H1 (cell line): Measurements from ENCODE around the gene HAVCR2. TPM values are rescaled to one million over a fixed set of nuclear protein-coding genes. Genes with fewer than 3 reads are reported as not detected.
"Not testable (repeated sequence)": the region's sequence is repeated elsewhere in the genome, so short reads cannot be mapped to it uniquely, and the experiment has no call there.

ENCODE experiments used
- CTCF ChIA-PET: fragments of 300-600 bp; sonication (Branson Sonifier 250); formaldehyde crosslinking; loops from one replicate; lab custom pipeline; 2021; ENCODE audit not compliant: partially characterized antibody; lab: Charles Lee
- POLR2A ChIA-PET: fragments of 300-600 bp; sonication (Branson Sonifier 250); formaldehyde crosslinking; loops from one replicate; lab custom pipeline; 2021; ENCODE audit warnings: inconsistent platforms; ENCODE audit not compliant: partially characterized antibody; lab: Charles Lee
- DNase-seq, 2 experiments: peaks; one replicate each; pipeline versions ENCODE4 v3.0.0 to v3.0.0-alpha.2; 2010 to 2022; ENCODE audit warnings: low spot score in 2 of 2, low read depth in 1 of 2, mixed read lengths in 1 of 2
- FAIRE-seq: peaks from 2 replicates; lab custom pipeline; 2011; peaks lifted over from hg19 to GRCh38; lab: Jason Lieb, UNC
- H2AFZ ChIP-seq: 2 replicates; pipeline ENCODE4 v1.8.1; 2012; ENCODE audit warnings: low read length, inconsistent platforms
- H2AK5ac ChIP-seq: 2 replicates; pipeline ENCODE4 v1.6.1; 2013; ENCODE audit warnings: low read depth, low read length
- H2BK120ac ChIP-seq: replicated peaks from 2 replicates; pipeline ENCODE3; 2013; ENCODE audit warnings: low read depth, low read length, inconsistent platforms
- H2BK12ac ChIP-seq: 2 replicates; pipeline ENCODE4 v1.6.1; 2013; ENCODE audit warnings: low read depth, low read length
- H2BK15ac ChIP-seq: 2 replicates; pipeline ENCODE4 v1.6.1; 2013; ENCODE audit warnings: low read length
- H2BK20ac ChIP-seq: 2 replicates; pipeline ENCODE4 v1.6.1; 2013; ENCODE audit warnings: low read length
- H2BK5ac ChIP-seq: 2 replicates; pipeline ENCODE4 v1.6.1; 2013; ENCODE audit warnings: low read depth, low read length
- H3K14ac ChIP-seq: 2 replicates; pipeline ENCODE4 v1.6.1; 2013; ENCODE audit warnings: inconsistent platforms; ENCODE audit not compliant: insufficient read length
- H3K18ac ChIP-seq: 2 replicates; pipeline ENCODE4 v1.6.1; 2013; ENCODE audit warnings: low read length; ENCODE audit errors: extremely low read depth
- H3K23ac ChIP-seq: 2 replicates; pipeline ENCODE4 v1.6.1; 2013; ENCODE audit warnings: inconsistent platforms; ENCODE audit not compliant: insufficient read length
- H3K23me2 ChIP-seq: 2 replicates; pipeline ENCODE4 v1.6.1; 2013; ENCODE audit warnings: low read depth, low read length
- H3K27ac ChIP-seq: 2 replicates; pipeline ENCODE4 v1.6.1; 2011; ENCODE audit warnings: low read depth, low read length, inconsistent platforms
- H3K27me3 ChIP-seq, 4 experiments: replicated peaks in 1 of 4; 1 replicate in 1 of 4; 2 replicates in 3 of 4; pipeline versions ENCODE4 v1.6.1 to v1.8.1; 2011 to 2013; ENCODE audit warnings: low read length in 3 of 4, mild to moderate bottlenecking in 3 of 4, inconsistent platforms in 2 of 4, mixed read lengths in 2 of 4, moderate library complexity in 1 of 4; ENCODE audit not compliant: control insufficient read depth in 3 of 4, insufficient read depth in 3 of 4; ENCODE audit errors: extremely low read depth in 1 of 4
- H3K36me3 ChIP-seq, 4 experiments: 2 replicates each; pipeline versions ENCODE4 v1.6.1 to v1.8.1; 2011 to 2013; ENCODE audit warnings: mild to moderate bottlenecking in 4 of 4, low read length in 3 of 4, moderate library complexity in 2 of 4, control low read depth in 1 of 4, inconsistent platforms in 1 of 4; ENCODE audit not compliant: insufficient read depth in 4 of 4, control insufficient read depth in 2 of 4
- H3K4ac ChIP-seq: replicated peaks from 2 replicates; pipeline ENCODE3; 2013; ENCODE audit warnings: low read length, low read depth, mixed read lengths, inconsistent platforms; ENCODE audit not compliant: insufficient read length
- H3K4me1 ChIP-seq, 4 experiments: replicated peaks in 1 of 4; 1 replicate in 1 of 4; 2 replicates in 3 of 4; pipeline versions ENCODE4 v1.6.1 to v1.8.1; 2011 to 2013; ENCODE audit warnings: low read length in 3 of 4, inconsistent platforms in 2 of 4, mixed read lengths in 1 of 4; ENCODE audit not compliant: insufficient read depth in 4 of 4, control insufficient read depth in 3 of 4
- H3K4me2 ChIP-seq, 2 experiments: 2 replicates each; pipeline versions ENCODE4 v1.6.1 to v1.8.1; 2011 to 2013; ENCODE audit warnings: low read depth in 2 of 2, low read length in 2 of 2, control low read depth in 1 of 2, inconsistent platforms in 1 of 2, mild to moderate bottlenecking in 1 of 2; ENCODE audit not compliant: insufficient read depth in 1 of 2
- H3K4me3 ChIP-seq, 4 experiments: fragments of 200-600, 300-600 bp in 1 of 4; sonication (generic), shearing (Covaris generic), sonication (Bioruptor Twin) in 1 of 4; 2 replicates each; pipeline versions ENCODE4 v1.5.1 to v1.8.1; 2011 to 2016; ENCODE audit warnings: low read length in 4 of 4, low read depth in 3 of 4, control low read depth in 2 of 4, inconsistent platforms in 2 of 4, mild to moderate bottlenecking in 2 of 4, mixed read lengths in 1 of 4, moderate library complexity in 1 of 4; ENCODE audit not compliant: insufficient read depth in 2 of 4; ENCODE audit errors: extremely low read depth in 1 of 4
- H3K56ac ChIP-seq: replicated peaks from 2 replicates; pipeline ENCODE3; 2013; ENCODE audit warnings: low read depth, mild to moderate bottlenecking, mixed read lengths, low read length, inconsistent platforms; ENCODE audit not compliant: insufficient read length
- H3K79me1 ChIP-seq: 2 replicates; pipeline ENCODE4 v1.6.1; 2013; ENCODE audit warnings: low read depth, low read length, control low read depth
- H3K79me2 ChIP-seq, 2 experiments: 2 replicates each; pipeline versions ENCODE4 v1.6.1 to v1.8.1; 2012 to 2013; ENCODE audit warnings: low read length in 2 of 2, mild to moderate bottlenecking in 2 of 2, inconsistent platforms in 1 of 2; ENCODE audit not compliant: insufficient read depth in 2 of 2, control insufficient read depth in 1 of 2
- H3K9ac ChIP-seq, 4 experiments: replicated peaks in 1 of 4; 1 replicate in 1 of 4; 2 replicates in 3 of 4; pipeline versions ENCODE4 v1.6.1 to v1.8.1; 2011 to 2013; ENCODE audit warnings: low read depth in 3 of 4, low read length in 3 of 4, control low read depth in 2 of 4, mild to moderate bottlenecking in 2 of 4, moderate library complexity in 2 of 4, inconsistent platforms in 1 of 4; ENCODE audit errors: extremely low read depth in 1 of 4
- H3K9me3 ChIP-seq, 2 experiments: 2 replicates each; pipeline versions ENCODE4 v1.6.1 to v1.8.1; 2012 to 2013; ENCODE audit warnings: mild to moderate bottlenecking in 2 of 2, moderate library complexity in 2 of 2, control low read depth in 1 of 2, inconsistent platforms in 1 of 2, low read depth in 1 of 2, low read length in 1 of 2, mixed read lengths in 1 of 2; ENCODE audit not compliant: insufficient read depth in 2 of 2
- H4K20me1 ChIP-seq, 2 experiments: replicated peaks in 1 of 2; 2 replicates each; pipeline versions ENCODE3 to v1.8.1; 2011 to 2013; ENCODE audit warnings: inconsistent platforms in 2 of 2, low read length in 2 of 2, mild to moderate bottlenecking in 1 of 2; ENCODE audit not compliant: insufficient read depth in 2 of 2, control insufficient read depth in 1 of 2
- H4K5ac ChIP-seq: 2 replicates; pipeline ENCODE4 v1.6.1; 2013; ENCODE audit warnings: low read length, low read depth, mixed read lengths, inconsistent platforms; ENCODE audit not compliant: insufficient read length
- H4K8ac ChIP-seq: 2 replicates; pipeline ENCODE4 v1.8.0; 2013; ENCODE audit warnings: mild to moderate bottlenecking, moderate library complexity, low read length, inconsistent platforms; ENCODE audit not compliant: insufficient read depth; ENCODE audit errors: extremely low read depth
- H4K91ac ChIP-seq: replicated peaks from 2 replicates; pipeline ENCODE3; 2013; ENCODE audit warnings: low read length, mixed read lengths, inconsistent platforms; ENCODE audit not compliant: insufficient read length
- WGBS, 2 experiments: shearing (Covaris generic) in 1 of 2; methylation state at CpG; one replicate each; pipeline versions ENCODE4 v1.1.6 to v1.1.7; 2013 to 2015; ENCODE audit warnings: low lambda C conversion rate in 2 of 2, mixed read lengths in 2 of 2, inconsistent platforms in 1 of 2, low coverage in 1 of 2, missing lambda C conversion rate in 1 of 2; ENCODE audit not compliant: insufficient replicate concordance in 2 of 2, insufficient coverage in 1 of 2, insufficient read length in 1 of 2; ENCODE audit errors: extremely low coverage in 1 of 2, missing lambda C conversion rate in 1 of 2; 5-methylcytosine and 5-hydroxymethylcytosine counted together
- polyA plus RNA-seq, 7 experiments: library from polyadenylated mRNA; depleted of rRNA in 3 of 7; stranded (reverse) in 5 of 7; unstranded in 2 of 7; fragments of >200 nt in 5 of 7; fragments of 200-250 nt in 2 of 7; gene quantifications; 1 replicate in 5 of 7; 2 replicates in 1 of 7; 4 replicates in 1 of 7; pipeline versions ENCODE4 v1.2.1 to v1.2.3, GENCODE V29; 2011 to 2013; ENCODE audit warnings: missing spikeins in 2 of 7, mixed read lengths in 2 of 7
- total RNA-seq: library from RNA; stranded (reverse); fragmentation: NEBNext Ultra II Directional; extraction: Animal tissue kit (Norgen Biotek cat#: 25700); gene quantifications from 2 replicates; pipeline ENCODE4 v1.2.1, GENCODE V29; 2021

HAVCR2 gene
- total and polyA plus RNA-seq, 2 of the 8 experiments (the other 6 are each of a cell fraction or from before 2014, with no cell fraction given), result 0.03 TPM; not detected in 1

DNA sequence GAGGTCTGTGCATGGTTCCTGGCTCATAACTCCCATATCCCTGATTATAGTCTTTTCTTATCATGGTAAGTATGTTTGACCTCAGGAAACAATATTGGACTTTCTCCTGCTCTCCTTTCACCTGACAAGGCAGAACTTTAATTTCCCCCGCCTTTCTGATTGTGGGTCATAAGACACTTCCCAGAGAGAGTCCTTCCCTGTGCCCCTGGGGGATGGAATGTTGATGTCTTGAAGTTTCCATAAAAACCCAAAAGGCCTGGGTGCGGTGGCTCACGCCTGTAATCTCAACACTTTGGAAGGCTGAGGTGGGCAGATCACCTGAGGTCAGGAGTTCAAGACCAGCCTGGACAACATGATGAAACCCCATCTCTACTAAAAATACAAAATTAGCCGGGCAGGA, 61.8 kb downstream of the HAVCR2 start:
- H3K4ac ChIP-seq, H4K8ac ChIP-seq, POLR2A ChIA-PET, H4K20me1 ChIP-seq, H2BK120ac ChIP-seq, H3K4me1 ChIP-seq, H2BK12ac ChIP-seq, H2AK5ac ChIP-seq, H3K4me2 ChIP-seq, H3K27me3 ChIP-seq, H4K91ac ChIP-seq, FAIRE-seq, H2BK15ac ChIP-seq, H2BK20ac ChIP-seq, H3K23me2 ChIP-seq, H3K14ac ChIP-seq, DNase-seq, H3K56ac ChIP-seq, H3K27ac ChIP-seq, H2BK5ac ChIP-seq, H3K79me2 ChIP-seq, H2AFZ ChIP-seq, H3K9me3 ChIP-seq, H4K5ac ChIP-seq, H3K4me3 ChIP-seq, H3K18ac ChIP-seq, H3K79me1 ChIP-seq, H3K9ac ChIP-seq, H3K23ac ChIP-seq, H3K36me3 ChIP-seq: not testable (repeated sequence)
- WGBS, 2 experiments, result 94% methylated on average over 4 of the region's 4 CpGs; no CpG with 5 or more reads in 1 of the 2 experiments
- CTCF ChIA-PET, result interaction anchor here (0.8 to 1.8 kb wide), 3 partner anchors 9 to 12 kb away, joined by 3 to 5 read pairs (median 3); no protein-coding TSS in a partner anchor
